ENCODE measurements around the gene MRPL2. TPM values are rescaled to one million over a fixed set of nuclear protein-coding genes. Genes with fewer than 3 reads are reported as not detected.

The MRPL2 gene
- total RNA-seq, 1 experiment from 2014 or later = 123 TPM

- TF ChIP-seq YY1 (IDR thresholded peaks at IDR 0.05; ENCODE audit: extremely low read depth, insufficient replicate concordance, low read depth, low read length) (no peak), SP1 (IDR thresholded peaks at IDR 0.05; ENCODE audit: low read depth) (no peak), SIN3A (IDR thresholded peaks at IDR 0.05; ENCODE audit: low read depth) (no peak)
Measured at GRCh38 chr6:43090559-43090956, 31.3 kb upstream of the MRPL2 start (continued).

- ChIA-PET CTCF (no interaction called here), RAD21 (ENCODE audit: low non-redundant PET in 1 of 2, low total read pairs in 2 of 2, uncharacterized antibody in 2 of 2, unreplicated experiment in 2 of 2) (no interaction called here), POLR2A (interaction anchor here (2.5 kb wide), 1 partner anchor 14 kb away, joined by 8 read pairs; the partner anchor contains the start of gene PTK7)
- H3K27me3 ChIP-seq (ENCODE audit: insufficient read depth, low read length) = no peaks in the 10 kb centered on the region
- H3K4me2 ChIP-seq (ENCODE audit: low read length) = peak overlapping the region; percentile 13
- no peaks in the 10 kb centered on the region for H3K9me3 ChIP-seq (ENCODE audit: control insufficient read depth in 1 of 2, insufficient read depth in 1 of 2, low read depth in 1 of 2, low read length in 2 of 2)
- no TSS peak for BruUV-seq (replicated peaks)
- H3K9ac ChIP-seq (ENCODE audit: low read length) = 0 out of 2 replicates have a peak overlapping the region, but pooled peaks have one; percentile 7
- no peaks in the 10 kb centered on the region; the same call in 1 of the 2 replicates for H4K20me1 ChIP-seq (ENCODE audit: insufficient read depth)
- intact Hi-C loops (cut with micrococcal nuclease) = no loop called here
- H3K27ac ChIP-seq (ENCODE audit: low read depth, low read length) = peak overlapping the region; percentile 56
- TF ChIP-seq TCF7L2 (IDR thresholded peaks at IDR 0.05; ENCODE audit: borderline replicate concordance, extremely low read depth, insufficient read depth, insufficient read length) = no peak
- no peak for TF ChIP-seq SIN3A (IDR thresholded peaks at IDR 0.05; ENCODE audit: low read depth)
- no peaks in the 10 kb centered on the region for H3K9me2 ChIP-seq (ENCODE audit: insufficient read depth)
- peaks cover 24 to 73% of the 10 kb centered on the region in 2 experiments for H3K4me1 ChIP-seq (ENCODE audit: control insufficient read depth in 1 of 2, insufficient read depth in 2 of 2, low read length in 2 of 2)
- no peak overlapping the region for H3K4me3 ChIP-seq (replicated peaks in 1 of 2; ENCODE audit: low read depth in 1 of 2, low read length in 2 of 2)
- no peak overlapping the region for H2AFZ ChIP-seq (ENCODE audit: low read depth, low read length, poor library complexity, severe bottlenecking)
- no peaks in the 10 kb centered on the region for H3K36me3 ChIP-seq (ENCODE audit: control insufficient read depth in 1 of 2, insufficient read depth in 2 of 2, low read length in 2 of 2)
- no peak for DNase-seq (ENCODE audit: low read depth, low spot score)
- ATAC-seq = peak; percentile 26
- H3K79me2 ChIP-seq (ENCODE audit: insufficient read depth, low read length) = peaks cover 86% of the 10 kb centered on the region
Measured at GRCh38 chr6:43089874-43090558, 30.8 kb upstream of the MRPL2 start.

DNA sequence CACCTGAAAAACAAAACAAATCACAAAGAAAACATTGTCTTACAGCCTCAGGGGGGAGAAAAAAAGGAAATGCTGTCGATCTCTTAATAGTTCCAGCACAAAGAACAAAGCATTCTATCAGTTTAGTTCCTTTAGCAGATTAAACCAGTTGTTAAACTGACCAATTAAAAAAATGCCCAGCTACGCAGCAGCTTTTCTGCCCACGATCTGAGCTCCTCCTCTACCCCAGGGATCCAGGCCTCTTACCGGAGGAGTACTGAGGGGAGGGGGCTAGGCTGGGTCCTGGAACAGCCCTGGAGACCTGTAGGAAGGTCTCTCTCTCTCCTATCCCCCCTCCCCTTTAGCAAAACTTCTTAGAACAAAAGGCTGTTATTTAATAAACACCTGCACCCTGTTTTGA is 30.2 kb upstream of the MRPL2 start:
- ATAC-seq (no peak), DNase-seq (ENCODE audit: low read depth, low spot score) (no peak)
- intact Hi-C loops (cut with micrococcal nuclease) = no loop called here
- RAD21 ChIA-PET (ENCODE audit: low non-redundant PET in 1 of 2, low total read pairs in 2 of 2, uncharacterized antibody in 2 of 2, unreplicated experiment in 2 of 2) = no interaction called here
- H3K27ac ChIP-seq (ENCODE audit: low read depth, low read length) = peak overlapping the region; percentile 56
- peak overlapping the region; percentile 13; the same call in 1 of the 2 replicates for H3K4me2 ChIP-seq (ENCODE audit: low read length)
- H4K20me1 ChIP-seq (ENCODE audit: insufficient read depth) = no peaks in the 10 kb centered on the region; the same call in 1 of the 2 replicates
- H2AFZ ChIP-seq (ENCODE audit: low read depth, low read length, poor library complexity, severe bottlenecking) = no peak overlapping the region
- no TSS peak for BruUV-seq (replicated peaks)
- H3K9ac ChIP-seq (ENCODE audit: low read length) = 0 out of 2 replicates have a peak overlapping the region, but pooled peaks have one; percentile 7
- peaks cover 91% of the 10 kb centered on the region for H3K79me2 ChIP-seq (ENCODE audit: insufficient read depth, low read length)
- peaks cover 24 to 73% of the 10 kb centered on the region in 2 experiments for H3K4me1 ChIP-seq (ENCODE audit: control insufficient read depth in 1 of 2, insufficient read depth in 2 of 2, low read length in 2 of 2)
- H3K27me3 ChIP-seq (ENCODE audit: insufficient read depth, low read length) = no peaks in the 10 kb centered on the region
- H3K9me2 ChIP-seq (ENCODE audit: insufficient read depth) = no peaks in the 10 kb centered on the region
- H3K9me3 ChIP-seq (ENCODE audit: control insufficient read depth in 1 of 2, insufficient read depth in 1 of 2, low read depth in 1 of 2, low read length in 2 of 2) = no peaks in the 10 kb centered on the region
- no peak overlapping the region for H3K4me3 ChIP-seq (replicated peaks in 1 of 2; ENCODE audit: low read depth in 1 of 2, low read length in 2 of 2)
- CTCF ChIA-PET = no interaction called here
- POLR2A ChIA-PET = interaction anchor here (2.5 kb wide), 1 partner anchor 13 kb away, joined by 8 read pairs; the partner anchor contains the start of gene PTK7
- no peaks in the 10 kb centered on the region for H3K36me3 ChIP-seq (ENCODE audit: control insufficient read depth in 1 of 2, insufficient read depth in 2 of 2, low read length in 2 of 2)
- TF ChIP-seq EGR1 (IDR thresholded peaks at IDR 0.05; ENCODE audit: low read depth) (no peak), POLR2A (IDR thresholded peaks at IDR 0.05; ENCODE audit: borderline replicate concordance, extremely low read depth, insufficient read depth, insufficient read length) (no peak), ZNF274 (IDR thresholded peaks at IDR 0.05; ENCODE audit: low read depth, low read length) (no peak), POLR2AphosphoS5 (IDR thresholded peaks at IDR 0.05; ENCODE audit: low read depth, low read length) (no peak), SRF (IDR thresholded peaks at IDR 0.05; ENCODE audit: low read depth) (no peak)
- TF ChIP-seq, protein P1, sequence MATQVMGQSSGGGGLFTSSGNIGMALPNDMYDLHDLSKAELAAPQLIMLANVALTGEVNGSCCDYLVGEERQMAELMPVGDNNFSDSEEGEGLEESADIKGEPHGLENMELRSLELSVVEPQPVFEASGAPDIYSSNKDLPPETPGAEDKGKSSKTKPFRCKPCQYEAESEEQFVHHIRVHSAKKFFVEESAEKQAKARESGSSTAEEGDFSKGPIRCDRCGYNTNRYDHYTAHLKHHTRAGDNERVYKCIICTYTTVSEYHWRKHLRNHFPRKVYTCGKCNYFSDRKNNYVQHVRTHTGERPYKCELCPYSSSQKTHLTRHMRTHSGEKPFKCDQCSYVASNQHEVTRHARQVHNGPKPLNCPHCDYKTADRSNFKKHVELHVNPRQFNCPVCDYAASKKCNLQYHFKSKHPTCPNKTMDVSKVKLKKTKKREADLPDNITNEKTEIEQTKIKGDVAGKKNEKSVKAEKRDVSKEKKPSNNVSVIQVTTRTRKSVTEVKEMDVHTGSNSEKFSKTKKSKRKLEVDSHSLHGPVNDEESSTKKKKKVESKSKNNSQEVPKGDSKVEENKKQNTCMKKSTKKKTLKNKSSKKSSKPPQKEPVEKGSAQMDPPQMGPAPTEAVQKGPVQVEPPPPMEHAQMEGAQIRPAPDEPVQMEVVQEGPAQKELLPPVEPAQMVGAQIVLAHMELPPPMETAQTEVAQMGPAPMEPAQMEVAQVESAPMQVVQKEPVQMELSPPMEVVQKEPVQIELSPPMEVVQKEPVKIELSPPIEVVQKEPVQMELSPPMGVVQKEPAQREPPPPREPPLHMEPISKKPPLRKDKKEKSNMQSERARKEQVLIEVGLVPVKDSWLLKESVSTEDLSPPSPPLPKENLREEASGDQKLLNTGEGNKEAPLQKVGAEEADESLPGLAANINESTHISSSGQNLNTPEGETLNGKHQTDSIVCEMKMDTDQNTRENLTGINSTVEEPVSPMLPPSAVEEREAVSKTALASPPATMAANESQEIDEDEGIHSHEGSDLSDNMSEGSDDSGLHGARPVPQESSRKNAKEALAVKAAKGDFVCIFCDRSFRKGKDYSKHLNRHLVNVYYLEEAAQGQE (IDR thresholded peaks at IDR 0.05; ENCODE audit: low read depth) = no peak
- TF ChIP-seq, protein P2, sequence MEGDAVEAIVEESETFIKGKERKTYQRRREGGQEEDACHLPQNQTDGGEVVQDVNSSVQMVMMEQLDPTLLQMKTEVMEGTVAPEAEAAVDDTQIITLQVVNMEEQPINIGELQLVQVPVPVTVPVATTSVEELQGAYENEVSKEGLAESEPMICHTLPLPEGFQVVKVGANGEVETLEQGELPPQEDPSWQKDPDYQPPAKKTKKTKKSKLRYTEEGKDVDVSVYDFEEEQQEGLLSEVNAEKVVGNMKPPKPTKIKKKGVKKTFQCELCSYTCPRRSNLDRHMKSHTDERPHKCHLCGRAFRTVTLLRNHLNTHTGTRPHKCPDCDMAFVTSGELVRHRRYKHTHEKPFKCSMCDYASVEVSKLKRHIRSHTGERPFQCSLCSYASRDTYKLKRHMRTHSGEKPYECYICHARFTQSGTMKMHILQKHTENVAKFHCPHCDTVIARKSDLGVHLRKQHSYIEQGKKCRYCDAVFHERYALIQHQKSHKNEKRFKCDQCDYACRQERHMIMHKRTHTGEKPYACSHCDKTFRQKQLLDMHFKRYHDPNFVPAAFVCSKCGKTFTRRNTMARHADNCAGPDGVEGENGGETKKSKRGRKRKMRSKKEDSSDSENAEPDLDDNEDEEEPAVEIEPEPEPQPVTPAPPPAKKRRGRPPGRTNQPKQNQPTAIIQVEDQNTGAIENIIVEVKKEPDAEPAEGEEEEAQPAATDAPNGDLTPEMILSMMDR (IDR thresholded peaks at IDR 0.05 in 2 of 3, conservative IDR thresholded peaks at IDR 0.05 in 1 of 3; ENCODE audit: borderline replicate concordance in 1 of 3, insufficient read depth in 1 of 3, low read depth in 2 of 3, low read length in 2 of 3) = no peak

Data from HCT116 (cell line).